Mesothelial cell of epicardium (in vitro differentiated cells): ENCODE results near the gene NAA16. TPM values are rescaled to one million over a fixed set of nuclear protein-coding genes. Genes with fewer than 3 reads are reported as not detected.

Source experiments
- DNase-seq, 2 experiments: peaks; one replicate each; pipeline ENCODE4 v3.0.0; 2021; ENCODE audit warnings: low spot score in 2 of 2; ENCODE audit not compliant: unreplicated experiment in 2 of 2
- H3K27ac Mint-ChIP-seq: 2 replicates; pipeline ENCODE4 v1.8.0; 2021; ENCODE audit warnings: mixed read lengths
- H3K27me3 Mint-ChIP-seq: 2 replicates; pipeline ENCODE4 v1.8.0; 2021; ENCODE audit warnings: low read depth, mixed read lengths
- H3K36me3 Mint-ChIP-seq: 2 replicates; pipeline ENCODE4 v1.8.0; 2021; ENCODE audit warnings: mixed read lengths
- H3K4me1 Mint-ChIP-seq: 2 replicates; pipeline ENCODE4 v1.8.0; 2021; ENCODE audit warnings: mixed read lengths
- H3K4me3 Mint-ChIP-seq: 2 replicates; pipeline ENCODE4 v1.8.0; 2021; ENCODE audit warnings: mild to moderate bottlenecking, moderate library complexity, mixed read lengths
- H3K9me3 Mint-ChIP-seq: 2 replicates; pipeline ENCODE4 v1.8.0; 2021; ENCODE audit warnings: mixed read lengths
- total RNA-seq: library from RNA; stranded (reverse); gene quantifications from 3 replicates; pipeline ENCODE4 v1.2.1, GENCODE V29; 2021
- TF ChIP-seq, protein P1 (sequence below): fragments of 200-600 bp; sonication (generic); IDR thresholded peaks from one replicate; pipeline ENCODE4 v1.5.0; 2021; ENCODE audit warnings: antibody characterized with exemption; ENCODE audit not compliant: unreplicated experiment

NAA16 gene
- total RNA-seq: 36.2 to 40.0 TPM (median 37.6 TPM) in 3 replicates

DNA sequence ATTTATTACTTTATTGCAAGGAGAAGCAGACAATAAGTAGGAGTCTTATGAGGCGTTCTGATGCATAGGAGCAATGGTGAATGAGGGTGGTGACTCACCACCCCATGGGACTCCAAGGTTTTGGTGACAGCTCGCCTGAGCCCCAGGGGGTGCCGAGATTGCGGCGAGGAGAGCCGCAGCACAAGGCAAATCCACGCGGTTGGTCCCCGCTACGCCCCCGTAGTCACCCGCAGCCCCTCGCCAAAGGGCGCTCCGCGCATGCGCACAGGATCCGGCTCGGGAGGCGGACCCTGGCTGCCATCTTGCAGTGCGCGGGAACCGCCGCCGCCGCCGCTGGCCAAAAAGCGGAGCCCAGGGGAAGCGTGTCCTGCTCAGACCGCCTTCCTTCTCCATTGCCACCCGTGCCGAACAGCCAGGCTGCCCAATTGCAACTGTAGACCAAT, at the start of gene NAA16:
NAA16 (plus strand) TSS at position 305 of the 443 bp plus-strand sequence. CDS start 262 bp downstream, outside the sequence.
- H3K9me3 Mint-ChIP-seq: no peaks in the 10 kb centered on the region
- peak within 1 kb of the TSS; percentile 94 for H3K27ac Mint-ChIP-seq
- TF ChIP-seq, protein P1, sequence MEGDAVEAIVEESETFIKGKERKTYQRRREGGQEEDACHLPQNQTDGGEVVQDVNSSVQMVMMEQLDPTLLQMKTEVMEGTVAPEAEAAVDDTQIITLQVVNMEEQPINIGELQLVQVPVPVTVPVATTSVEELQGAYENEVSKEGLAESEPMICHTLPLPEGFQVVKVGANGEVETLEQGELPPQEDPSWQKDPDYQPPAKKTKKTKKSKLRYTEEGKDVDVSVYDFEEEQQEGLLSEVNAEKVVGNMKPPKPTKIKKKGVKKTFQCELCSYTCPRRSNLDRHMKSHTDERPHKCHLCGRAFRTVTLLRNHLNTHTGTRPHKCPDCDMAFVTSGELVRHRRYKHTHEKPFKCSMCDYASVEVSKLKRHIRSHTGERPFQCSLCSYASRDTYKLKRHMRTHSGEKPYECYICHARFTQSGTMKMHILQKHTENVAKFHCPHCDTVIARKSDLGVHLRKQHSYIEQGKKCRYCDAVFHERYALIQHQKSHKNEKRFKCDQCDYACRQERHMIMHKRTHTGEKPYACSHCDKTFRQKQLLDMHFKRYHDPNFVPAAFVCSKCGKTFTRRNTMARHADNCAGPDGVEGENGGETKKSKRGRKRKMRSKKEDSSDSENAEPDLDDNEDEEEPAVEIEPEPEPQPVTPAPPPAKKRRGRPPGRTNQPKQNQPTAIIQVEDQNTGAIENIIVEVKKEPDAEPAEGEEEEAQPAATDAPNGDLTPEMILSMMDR: no peak
- peak; percentile 92 to 98 for DNase-seq
- H3K36me3 Mint-ChIP-seq: no peaks in the 10 kb centered on the region
- peak within 1 kb of the TSS; percentile 93 for H3K4me3 Mint-ChIP-seq
- H3K4me1 Mint-ChIP-seq: peaks cover 30% of the 10 kb centered on the region
- no peaks in the 10 kb centered on the region for H3K27me3 Mint-ChIP-seq

DNA sequence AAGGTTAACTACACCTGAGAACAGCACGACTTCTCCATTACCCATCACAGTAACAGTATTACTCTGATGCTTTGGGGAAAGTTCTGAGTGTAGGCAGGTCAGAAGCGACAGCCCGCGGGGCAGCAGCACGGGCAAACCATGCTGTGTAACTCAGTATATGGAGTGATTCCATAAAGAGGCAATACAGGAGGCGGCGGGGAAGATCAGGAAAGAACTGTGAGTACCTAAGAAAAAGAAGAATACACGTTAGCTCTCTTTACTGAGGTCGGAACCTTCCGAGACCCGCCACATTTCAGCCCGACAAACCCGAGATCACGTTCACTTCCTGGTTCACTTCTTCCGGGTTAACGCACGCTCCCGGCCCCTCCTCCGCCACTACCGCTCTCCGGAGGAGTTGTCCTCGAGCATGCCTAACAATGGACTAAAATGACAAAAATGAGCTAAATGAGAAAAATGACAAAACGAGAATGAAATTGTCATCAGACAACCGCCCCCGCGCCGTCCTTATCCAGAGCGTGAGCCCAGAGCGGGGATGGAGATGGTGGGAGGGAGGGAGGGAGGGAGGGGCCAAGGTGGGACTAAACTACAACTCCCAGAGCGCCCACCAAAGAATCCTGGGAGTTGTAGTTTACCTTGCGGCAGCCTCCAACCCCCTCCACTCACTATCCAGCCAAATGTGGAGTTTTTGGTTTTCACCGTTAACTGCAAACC, 47.7 kb upstream of the NAA16 start, which contains the start of gene MTRF1:
MTRF1 (minus strand) TSS at position 316 of the 711 bp plus-strand sequence. CDS start 2,669 bp downstream, outside the sequence.
- Mint-ChIP-seq H3K4me3 (peak within 1 kb of the TSS; percentile 93), H3K36me3 (peaks cover 21% of the 10 kb centered on the region), H3K27me3 (no peaks in the 10 kb centered on the region), H3K4me1 (peaks cover 10% of the 10 kb centered on the region), H3K27ac (peak within 1 kb of the TSS; percentile 96), H3K9me3 (peaks cover 13% of the 10 kb centered on the region)
- peak; percentile 29 to 73 for DNase-seq
- TF ChIP-seq, protein P1: no peak

DNA sequence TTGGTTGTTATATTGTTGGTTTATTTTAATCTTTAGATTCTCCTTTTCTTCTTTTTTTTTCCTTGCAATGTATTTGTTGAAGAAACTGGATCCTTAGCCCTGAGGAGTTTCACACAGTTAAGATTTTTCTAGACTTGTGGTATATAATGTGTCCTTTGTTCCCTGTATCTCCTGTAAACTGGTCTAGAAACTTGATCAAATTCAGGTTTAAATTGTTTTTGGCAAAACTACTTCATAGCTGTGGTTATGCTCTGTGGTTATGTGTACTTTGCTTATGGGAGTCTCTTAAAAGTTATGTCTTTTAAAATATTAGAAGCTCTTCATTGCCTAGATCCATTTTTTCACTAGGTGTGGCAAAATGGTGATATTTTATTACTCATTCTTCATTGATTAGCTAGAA, 44.0 kb upstream of the NAA16 start:
- Mint-ChIP-seq H3K36me3 (peaks cover 8% of the 10 kb centered on the region), H3K27ac (no peak overlapping the region), H3K4me1 (peaks cover 10% of the 10 kb centered on the region), H3K27me3 (no peaks in the 10 kb centered on the region), H3K9me3 (peaks cover 18% of the 10 kb centered on the region), H3K4me3 (no peak overlapping the region)
- TF ChIP-seq, protein P1: no peak
- no peak for DNase-seq

DNA sequence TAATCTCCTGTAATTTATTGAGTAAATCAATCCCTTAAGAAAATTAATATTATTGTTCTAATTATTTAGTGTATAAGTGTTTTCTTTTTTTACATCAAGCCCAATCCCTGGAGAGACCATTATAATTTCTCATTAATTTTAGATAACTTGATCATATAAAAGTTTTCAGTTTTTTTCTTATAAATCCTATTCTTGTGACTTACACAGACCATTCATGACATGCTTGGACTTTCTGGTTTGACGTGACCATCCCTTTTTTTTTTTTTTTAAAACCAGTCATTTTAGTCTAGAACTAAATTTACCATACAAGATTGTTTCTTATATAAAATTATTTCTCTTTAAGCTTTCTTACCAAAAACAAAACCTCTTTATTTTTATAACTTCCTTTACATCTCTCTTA, 42.3 kb upstream of the NAA16 start:
- TF ChIP-seq, protein P1: no peak
- Mint-ChIP-seq H3K27ac (no peak overlapping the region), H3K4me3 (no peak overlapping the region), H3K9me3 (peaks cover 21% of the 10 kb centered on the region), H3K27me3 (no peaks in the 10 kb centered on the region), H3K4me1 (peaks cover under 1% of the 10 kb centered on the region), H3K36me3 (peaks cover 8% of the 10 kb centered on the region)
- no peak for DNase-seq

DNA sequence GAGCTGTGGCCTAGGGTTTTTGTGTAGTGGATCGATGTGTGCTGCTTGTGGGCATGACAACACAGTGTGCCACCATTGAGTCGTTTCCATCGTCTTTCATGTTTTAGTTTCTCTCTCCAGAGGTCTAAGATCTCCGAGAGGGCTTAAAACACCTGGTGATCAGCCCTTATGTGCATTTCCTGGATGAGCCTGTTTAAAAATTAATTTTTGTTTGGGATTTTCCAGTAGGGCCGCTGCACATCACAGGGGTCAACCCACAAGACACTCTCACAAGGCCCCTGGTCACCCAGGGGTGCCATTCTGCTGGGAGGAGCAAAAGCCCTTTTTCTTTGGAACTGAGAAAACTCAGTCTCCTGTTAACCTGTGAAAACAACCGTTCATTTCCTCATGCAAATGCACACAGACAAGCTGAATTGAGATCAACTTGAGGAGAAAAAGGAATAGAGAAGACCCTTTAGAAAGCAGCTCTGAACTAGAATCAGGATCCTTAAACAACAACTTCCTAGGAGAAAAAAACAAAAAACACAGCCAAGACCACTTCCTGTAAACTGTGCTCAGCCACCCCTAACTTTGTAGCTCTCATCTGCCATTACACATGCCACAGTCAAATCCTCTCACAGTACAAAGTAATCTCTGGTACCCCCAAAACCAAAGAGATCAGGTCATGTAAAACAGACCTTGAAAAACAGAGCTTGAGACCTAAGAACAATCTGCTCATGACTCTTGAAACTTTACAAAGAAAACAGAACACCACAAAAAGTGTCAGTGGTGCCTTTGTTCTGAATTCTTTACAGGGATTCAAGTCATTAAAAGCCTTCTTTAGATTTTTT, 39.4 kb upstream of the NAA16 start:
- DNase-seq: no peak
- no peaks in the 10 kb centered on the region for H3K4me1 Mint-ChIP-seq
- peaks cover 1% of the 10 kb centered on the region for H3K27me3 Mint-ChIP-seq
- H3K4me3 Mint-ChIP-seq: no peak overlapping the region
- H3K36me3 Mint-ChIP-seq: peaks cover 8% of the 10 kb centered on the region
- peaks cover 21% of the 10 kb centered on the region for H3K9me3 Mint-ChIP-seq
- no peak overlapping the region for H3K27ac Mint-ChIP-seq
- TF ChIP-seq, protein P1: no peak
